Activated CD4-positive, alpha-beta T cell treated with anti-CD3 and anti-CD28 coated beads for 48 hours (primary cell): Measurements from ENCODE around the gene PPARD.

ENCODE experiments used
- DNase-seq: peaks from one replicate; pipeline ENCODE4 v3.0.0-alpha.2; 2020

PPARD gene

DNA sequence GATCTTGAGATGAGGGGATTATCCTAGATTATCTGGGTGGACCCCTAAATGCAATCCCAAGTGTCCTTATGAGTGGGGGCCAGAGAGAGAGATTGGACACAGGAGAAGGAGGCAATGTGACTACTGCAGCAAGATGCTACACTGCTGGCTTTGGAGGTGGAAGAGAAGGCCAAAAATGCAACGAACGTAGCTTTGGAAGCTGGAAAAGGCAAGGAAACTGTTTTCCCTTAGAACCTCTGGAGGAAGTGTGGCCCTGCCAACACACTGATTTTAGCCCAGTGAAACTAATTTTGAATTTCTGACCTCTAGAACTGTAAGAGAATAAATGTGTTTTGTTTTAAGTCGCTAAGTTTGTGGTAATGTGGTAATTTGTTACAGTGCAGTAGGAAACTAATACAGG lies 15.7 kb downstream of the PPARD start:
- DNase-seq: no peak

DNA sequence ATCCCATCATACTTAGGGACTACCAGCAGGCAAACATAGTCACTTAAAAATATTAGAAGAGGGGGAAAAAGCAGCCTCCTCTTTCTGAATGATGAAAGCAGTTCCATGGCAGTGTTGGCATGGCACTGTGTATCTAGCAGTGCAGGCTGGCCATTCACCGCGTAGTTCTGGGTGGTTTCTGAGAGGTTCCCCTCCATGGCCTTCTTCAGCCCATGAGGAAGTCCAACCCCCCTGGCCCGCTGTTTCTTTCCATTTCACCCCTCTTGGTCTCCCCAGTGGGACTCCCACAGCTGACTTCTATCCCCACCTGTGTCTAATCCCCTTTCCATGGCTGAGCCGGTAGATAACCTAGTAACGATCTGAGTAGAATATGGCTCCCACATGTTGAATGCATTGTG lies 17.0 kb downstream of the PPARD start:
- DNase-seq: no peak

DNA sequence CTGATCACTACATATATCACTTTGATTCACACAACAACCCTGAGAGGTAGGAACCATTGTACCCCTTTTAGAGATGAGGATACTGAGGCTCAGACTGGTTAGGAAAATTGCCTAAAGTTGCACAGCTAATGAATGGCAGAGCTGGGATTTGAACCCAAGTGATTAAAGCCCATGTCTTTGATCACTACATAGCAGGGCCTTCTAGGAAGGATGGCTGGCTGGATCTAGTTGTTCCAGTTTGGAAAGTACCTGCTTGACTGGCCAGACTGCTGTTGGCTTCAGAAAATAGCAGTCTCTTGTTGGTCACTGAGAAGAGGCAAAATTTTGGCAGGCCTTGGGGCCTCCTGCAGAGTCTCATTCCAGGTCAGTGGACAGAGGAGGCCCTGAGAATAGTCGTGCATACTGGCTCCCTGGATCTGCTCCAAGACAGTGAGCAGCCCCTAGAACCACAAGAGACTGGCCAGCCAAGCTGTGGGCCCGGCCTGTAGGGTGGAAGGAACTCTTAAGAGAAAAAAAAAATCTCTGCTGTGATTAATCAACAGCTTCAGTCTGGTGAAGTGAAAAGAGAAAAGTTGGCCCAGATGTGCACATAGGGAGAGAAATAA lies 17.5 kb downstream of the PPARD start:
- DNase-seq: no peak

DNA sequence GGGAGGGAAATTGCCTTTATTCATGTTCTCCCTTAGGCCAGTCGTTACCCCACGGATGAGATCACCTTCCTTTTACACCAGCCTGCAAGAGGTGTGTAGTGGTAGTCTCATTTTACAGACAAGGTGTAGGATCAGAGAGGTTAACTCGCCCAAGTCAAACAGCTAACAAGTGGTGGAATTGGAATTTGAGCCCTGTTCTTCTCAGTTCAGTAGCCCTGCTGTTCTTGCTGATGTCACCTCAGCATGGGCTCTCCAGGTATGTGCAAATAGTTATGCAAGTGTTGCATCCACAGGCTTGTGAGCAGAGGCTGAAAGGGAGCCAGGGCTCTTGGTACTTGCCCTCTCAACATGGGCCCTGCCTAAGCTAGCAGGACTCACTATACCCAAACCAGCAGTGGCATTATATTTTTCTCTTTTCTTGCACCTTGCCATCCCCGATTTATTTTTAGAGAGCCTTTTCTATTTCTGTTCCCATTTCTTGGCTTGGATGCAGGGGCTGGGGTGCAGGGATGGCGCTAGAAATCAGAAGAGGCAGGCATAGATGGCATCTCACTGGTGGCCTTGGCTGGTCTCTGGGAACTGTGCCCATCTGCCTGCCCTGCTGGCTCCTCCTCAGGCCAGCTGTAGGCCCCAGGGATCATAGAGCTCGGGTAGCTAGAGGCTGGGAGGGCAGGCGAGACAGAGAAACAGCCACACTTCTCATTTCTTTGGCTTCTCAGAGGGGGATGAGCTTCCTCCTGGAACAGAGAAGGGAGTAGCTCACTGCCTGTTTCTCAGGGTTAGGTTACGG lies 18.2 kb downstream of the PPARD start:
- no peak for DNase-seq

DNA sequence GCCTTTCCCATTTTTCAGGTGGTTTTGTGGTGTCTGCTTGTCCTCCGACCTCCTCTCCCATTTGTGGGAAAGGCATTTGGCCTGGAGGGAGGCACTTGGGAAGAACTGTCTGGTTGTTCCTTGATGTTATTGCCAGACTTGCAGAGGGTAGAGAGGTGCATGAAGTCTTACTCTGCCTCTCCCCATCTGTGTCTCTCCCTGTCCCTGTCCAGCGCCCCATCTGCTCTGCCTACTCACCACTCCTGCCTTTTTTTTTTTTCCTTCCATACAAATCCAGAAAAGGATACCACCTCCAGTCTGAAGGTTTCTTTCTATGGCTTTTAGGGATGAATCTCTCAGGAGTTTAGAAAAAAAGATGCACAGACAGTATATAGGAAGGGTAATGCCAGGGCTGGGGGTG lies 19.8 kb downstream of the PPARD start:
- no peak for DNase-seq

DNA sequence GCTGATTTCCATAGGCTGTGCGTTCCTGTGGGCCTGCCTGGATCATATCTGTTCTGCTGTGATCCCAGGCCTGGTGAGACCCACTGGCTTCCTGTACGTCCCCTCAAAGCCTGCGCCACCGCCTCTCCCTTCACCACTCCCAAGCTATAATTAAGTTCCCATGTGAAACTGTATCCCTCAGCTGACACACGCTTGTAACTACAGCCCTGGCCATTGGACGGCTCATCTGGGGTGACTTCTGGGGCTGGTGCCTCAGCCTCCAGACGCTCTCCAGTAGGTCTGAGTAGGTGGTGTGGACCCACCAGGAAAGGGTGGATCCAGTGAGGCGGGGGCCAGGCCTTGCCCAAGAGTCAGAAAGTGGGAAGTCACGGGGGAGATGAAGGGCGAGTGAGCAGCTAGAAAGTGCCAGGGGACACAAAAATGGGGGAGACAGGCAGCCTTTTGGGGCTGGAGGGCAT lies 21.0 kb downstream of the PPARD start:
- no peak for DNase-seq

DNA sequence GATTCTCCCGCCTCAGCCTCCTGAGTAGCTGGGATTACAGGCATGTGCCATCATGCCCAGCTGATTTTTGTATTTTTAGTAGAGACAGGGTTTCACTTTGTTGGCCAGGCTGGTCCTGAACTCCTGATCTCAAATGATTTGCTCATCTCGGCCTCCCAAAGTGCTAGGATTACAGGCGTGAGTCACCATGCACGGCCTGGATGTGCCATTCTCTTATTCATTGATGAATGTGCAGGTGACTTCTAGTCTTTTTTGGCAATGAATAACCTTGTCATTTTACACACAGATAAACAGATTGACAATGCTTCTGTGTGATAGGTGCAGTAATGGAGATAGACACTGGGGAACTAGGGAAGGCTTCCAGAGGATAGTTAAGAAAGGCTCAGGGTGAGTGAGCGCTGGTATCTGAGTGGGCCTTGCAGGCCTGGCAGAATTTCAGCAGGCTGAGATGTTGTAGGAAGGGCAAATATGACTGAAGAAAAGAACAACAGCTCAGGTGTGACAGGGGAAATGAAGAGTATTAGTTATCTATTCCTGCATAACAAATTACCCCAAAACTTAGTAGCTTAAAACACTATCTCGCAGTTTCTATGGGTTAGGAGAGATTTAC lies 23.3 kb downstream of the PPARD start:
- no peak for DNase-seq

DNA sequence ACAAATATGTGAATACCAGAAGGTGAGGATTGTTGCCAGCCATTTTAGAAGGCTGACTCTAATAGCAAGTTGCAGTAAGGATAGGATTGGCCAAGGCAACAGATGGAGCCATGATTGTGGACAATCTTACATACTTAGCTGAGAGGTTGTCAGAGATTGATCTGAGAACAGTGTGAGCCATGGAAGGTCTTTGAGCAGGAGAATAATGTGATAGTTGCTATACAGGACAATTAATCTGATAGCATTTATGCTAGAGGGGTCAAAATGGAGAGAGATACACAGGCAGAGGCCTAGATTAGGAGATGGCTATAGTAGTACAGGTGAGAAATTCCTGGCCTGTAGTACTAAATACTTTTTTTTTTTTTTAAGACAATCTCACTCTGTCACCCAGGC lies 23.8 kb downstream of the PPARD start:
- no peak for DNase-seq

DNA sequence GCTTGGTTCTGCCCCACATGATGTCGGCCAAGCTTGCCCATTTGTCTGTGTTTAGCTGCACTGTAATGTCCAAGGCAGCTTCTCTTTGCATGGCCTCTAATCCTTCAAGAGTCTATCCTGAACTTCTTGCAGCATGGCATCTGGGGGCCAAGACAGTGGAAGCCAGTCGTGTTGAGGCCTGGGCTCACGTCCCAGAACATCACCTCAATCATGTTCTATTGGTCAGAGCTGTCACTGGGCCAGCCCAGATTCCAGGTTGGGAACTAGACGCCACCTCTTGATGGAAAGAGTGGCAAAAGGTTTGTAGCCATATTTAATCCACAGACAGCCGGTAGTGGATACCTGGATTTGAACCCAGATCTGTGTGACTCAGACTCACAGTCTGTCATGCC lies 25.3 kb downstream of the PPARD start:
- no peak for DNase-seq

DNA sequence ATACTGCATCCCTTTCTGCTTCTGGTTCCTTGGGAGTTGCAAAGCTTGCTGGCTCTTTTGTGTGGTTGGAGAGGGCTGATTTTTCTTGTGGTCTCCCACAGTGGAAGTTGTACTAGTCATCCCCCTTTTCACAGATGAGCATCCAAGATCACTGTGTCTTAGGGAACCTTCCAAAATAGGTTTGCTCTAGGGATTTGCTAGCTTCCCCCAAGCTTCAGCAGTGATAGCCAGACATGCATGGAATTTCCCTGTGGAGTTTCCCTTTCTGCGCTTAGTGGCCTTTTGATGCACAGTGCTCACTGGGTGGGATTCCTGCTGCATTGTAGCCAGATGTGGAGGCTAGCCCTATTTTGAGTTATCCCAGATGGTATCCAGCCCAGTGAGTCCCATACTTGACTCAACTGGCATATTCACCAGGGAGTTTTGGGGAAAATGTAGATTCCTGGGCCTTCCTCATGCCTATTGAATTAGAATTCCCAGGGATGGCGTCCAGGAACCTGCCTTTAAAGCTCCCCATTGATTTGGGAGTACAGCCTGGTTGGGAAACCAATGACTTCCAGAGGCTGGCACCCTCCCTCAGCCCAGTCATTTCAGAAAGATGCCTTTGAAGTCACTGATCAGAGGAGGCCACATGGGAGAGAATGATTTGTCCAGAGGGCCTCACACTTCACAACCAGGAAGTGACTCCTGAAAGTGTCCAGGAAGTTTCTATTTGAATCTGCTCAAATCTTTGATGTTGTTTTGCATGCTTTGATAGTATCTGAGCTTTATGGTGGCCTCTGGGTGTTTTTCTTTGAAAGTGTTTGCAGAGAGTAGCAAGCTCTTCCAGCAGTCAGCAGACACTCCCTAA lies 25.9 kb downstream of the PPARD start:
- peak; percentile 54 for DNase-seq

DNA sequence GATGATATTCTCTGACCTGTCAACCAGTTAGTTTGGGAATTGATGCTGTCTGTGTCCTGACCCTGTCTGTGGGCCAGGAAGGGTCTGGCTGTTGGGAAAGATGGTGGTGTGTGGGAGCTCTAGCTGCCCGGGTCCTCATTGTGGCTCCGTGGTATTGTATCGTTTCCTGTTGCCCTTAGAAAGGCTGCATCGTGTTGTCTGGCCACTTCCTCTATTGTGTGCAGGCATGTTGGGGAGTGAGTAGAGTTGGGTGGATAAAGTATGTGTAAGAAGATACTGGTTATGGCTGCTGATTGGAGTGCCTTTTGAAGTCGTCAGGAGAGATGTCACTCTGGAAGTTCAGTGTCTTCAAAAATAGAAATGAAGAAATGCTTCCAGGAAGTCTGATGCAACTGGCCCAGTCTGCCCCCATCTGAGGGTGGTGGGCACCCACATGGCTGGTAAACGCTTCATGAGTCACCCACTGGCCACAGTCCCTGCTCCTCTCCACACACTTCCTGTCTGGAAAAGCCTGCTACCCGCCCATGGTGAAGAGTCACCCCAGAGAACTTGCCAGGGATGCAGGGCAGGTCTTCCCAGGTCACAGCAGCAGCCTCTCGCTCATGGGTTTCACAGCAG lies 27.9 kb downstream of the PPARD start:
- DNase-seq: peak; percentile 55

DNA sequence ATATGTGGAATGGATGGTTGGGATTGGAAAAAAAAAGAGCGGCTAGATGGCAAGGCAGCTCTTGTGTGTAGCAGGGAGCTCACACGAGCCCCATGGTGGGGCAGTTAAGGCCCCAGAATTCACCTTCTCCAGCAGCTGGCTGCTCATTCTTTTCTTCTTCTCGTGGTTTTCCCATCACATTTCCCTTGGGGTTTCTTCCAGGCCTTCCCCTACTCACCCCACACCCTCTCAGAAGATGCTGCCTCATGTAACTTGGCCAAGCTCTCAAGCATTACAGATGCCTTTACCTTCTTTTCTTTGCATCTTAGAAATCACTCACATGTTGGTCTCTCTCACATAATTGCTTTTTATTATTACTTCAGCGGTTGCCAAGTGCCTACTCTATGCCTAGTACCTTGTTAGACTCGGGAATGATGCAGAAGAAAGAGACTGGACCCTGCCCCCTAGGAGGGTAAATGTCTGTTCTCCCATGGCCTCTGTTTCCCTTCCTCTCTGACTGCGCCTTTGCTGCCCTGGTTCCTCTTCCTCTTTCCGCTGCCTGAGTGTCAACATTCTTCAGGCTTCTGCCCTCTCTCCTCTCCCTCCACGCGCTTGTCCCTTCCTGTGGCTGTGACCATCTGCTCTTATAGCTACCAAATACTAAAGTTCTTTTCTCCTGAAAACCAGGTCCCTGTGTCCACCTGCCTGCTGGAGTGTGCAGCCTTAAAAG lies 28.6 kb downstream of the PPARD start:
- DNase-seq: no peak

DNA sequence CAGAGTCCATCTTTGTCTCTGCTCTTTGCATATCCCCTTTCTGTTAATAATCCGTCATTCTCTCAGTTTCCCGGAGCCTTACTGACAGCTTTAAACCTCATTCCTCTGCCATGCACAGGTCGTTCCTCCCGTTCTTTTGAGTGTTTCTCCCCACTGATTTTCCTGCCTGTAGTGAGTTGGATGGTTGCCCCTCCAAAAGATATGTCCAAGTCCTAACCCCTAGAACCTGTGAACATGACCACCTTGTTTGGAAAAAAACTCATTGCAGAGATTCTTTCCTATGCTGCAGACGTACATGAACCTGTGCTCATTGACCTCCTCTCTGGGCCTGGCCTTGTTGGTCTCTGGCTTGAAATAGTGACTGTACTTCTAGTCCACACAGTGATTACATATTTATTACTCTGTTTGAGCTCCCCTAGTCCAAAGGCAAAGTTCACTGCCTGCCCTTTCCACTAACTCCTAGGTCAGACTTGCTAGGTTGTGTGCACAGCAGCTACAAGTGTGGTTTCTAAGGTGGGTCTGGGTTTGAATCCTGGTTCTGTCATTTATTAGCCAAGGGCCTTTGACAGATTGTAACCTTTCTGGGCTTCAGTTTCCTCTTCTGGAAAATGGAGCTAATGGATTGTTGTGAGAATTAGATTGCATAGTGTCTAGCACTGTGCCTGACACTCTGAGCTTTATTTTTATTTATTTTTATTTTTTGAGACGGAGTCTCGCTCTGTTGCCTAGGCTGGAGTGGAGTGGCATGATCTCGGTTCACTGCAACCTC lies 29.3 kb downstream of the PPARD start:
- no peak for DNase-seq

DNA sequence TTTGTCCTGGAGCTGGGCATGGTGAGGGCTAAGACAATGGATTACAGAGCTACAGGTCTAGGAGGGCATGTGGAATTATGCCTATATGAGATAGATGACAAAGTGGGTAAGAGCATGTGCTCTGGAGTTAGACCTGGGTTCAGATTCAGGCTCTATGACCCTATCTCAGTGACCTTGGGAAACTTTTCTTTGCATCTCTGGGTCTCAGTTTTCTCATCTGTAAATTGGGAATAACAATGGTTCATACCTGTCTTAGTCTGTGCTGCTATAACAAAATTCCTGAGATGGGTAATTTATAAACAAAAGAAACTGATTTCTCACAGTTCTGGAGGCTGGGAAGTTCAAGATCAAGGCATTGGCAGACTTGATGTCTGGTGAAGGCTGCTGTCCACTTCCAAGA lies 30.3 kb downstream of the PPARD start:
- no peak for DNase-seq

DNA sequence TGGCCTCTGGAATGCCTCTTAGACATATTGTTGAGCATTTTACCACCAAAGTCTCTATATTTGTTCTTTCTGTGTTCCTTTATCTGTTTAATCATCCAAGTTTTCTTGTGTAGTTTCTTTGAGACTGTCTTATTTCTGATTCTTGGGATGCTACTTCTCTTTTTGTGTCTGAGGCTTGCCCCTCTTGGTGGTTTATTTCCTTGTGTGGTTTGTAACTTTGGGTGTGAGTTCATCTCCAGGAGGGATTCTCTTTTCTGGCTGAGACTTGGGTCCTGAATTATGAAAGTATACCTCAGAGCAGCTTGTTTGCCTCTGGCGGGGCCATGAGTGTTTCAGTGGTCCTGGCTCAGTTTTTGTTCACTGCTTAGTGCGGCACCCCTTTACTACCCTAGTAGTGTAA lies 33.9 kb downstream of the PPARD start:
- DNase-seq: no peak

DNA sequence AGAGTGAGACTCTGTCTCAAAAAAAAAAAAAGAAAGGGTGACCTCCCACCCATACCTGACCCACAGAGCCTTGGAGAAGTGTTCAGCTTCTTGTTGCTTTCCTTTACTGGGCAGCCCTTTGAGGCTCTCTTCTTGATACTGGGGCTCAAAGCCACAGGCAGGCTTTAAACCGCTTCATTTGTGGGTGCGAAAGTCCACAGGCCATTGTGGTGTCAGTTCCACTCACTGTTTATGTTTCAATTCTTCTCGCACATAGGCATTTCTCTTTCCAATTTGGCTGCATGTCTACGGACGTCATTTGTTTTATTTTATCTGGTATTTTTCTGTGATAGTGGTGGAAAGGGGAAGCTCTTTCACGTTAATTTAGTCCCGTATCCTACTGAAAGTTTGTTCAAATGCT lies 34.6 kb downstream of the PPARD start:
- no peak for DNase-seq

DNA sequence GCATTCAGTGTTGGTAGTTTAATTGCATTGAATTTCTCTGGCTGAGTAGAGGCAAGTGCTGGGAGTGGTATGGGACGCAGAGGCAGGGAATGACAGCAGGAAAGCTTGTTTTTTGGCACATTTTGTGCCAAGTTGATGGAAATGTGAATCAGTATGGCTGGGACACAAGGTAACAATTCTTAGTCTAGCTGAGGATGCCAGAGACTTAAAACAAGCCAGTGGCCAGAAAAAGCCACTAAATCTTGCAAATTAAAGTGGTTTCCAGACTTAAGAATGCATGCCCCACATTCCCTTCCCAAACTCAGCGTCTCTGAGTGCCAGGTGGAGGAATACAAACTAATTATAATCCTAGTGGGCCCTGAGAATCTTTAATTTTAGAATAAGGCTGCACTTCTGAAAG lies 35.9 kb downstream of the PPARD start:
- no peak for DNase-seq

DNA sequence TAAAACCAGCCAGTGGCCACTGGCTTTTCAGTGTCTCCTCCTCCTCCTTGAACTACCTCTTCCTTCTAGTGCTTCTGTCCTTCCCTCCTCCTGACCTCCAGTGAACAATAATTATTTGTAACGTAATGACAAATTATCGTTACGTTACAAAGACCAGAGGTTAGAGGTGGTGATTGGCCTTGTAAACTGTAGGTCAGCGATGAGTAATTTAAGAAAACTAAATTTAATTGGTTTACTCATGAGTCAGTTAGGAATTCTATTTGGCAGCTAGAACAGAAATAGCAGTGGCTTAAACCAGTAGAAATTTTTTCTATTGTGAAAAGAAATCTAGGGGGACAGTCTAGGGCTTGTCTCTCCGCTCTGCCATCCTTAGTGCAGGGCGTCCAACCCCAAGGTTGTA lies 38.8 kb downstream of the PPARD start:
- DNase-seq: no peak

DNA sequence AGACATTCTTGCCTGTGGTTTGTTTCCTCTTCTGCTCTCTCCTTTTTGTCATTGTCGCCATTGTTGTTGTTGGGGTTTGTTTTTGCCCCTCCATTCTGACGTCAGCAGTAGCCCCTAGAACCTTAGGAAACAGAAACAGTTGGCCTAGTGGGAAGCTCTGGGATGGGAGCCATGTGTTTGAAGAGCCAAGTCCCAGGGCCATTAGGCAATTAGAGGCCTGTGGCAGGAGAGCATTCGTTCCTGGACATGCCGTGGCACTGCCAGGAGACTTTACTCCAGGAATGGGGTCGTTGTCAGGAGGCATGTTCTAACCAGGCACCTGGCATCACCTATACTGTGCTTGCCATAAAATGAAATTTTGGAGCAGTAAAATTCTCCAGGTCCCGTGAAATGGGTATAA lies 39.7 kb downstream of the PPARD start:
- no peak for DNase-seq

DNA sequence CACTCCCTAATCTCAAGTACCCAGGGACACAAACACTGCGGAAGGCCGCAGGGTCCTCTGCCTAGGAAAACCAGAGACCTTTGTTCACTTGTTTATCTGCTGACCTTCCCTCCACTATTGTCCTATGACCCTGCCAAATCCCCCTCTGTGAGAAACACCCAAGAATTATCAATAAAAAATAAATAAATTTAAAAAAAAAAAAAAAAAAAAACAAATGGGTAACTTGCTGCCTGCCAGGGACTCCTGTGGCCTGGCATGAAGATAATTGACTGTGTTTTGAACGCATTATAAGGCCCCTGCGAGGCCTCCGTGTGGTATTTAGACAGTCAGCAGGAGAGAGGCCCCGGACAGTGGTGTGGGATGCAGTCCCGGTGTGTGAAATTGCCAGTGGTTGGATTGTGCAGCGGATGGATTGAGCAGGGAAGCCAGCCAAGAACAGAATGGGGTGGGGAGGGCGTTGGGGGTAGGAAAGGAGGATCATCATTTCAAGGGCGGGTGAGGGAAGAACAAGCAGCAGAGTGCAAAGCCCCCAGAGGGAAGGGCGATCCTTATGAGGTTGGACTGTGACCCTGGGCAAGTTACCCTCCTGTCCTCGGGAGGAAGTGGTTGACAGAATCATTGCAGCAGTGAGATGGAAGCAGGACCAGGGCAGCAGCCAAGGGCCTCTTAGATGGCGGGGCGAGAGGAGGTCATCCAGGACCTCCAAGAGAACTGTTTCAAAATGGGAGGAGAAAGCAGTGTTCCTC lies 43.3 kb downstream of the PPARD start:
- DNase-seq: no peak

DNA sequence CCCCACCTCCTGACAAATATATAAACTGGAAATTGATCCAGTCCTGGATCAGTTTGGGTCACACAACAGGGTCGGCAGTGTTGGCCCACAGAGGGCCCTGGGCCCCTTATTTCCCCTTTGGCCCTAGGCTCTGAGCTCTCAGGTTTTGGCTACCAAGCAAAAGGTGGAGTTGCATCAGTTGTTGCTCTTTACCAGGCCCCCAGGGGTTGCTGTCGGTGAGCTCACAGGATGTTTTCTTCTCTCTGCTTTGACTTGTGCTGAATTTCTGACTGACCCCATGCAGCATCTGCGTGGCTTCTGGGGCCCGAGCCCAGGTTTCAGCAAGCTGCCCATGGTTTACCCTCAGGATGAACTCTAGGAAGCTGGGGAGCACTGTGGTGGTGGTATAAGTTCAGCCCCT lies 44.6 kb downstream of the PPARD start:
- DNase-seq: no peak
